CD4-positive, alpha-beta T cell (primary cell): ENCODE results near the gene PARP1. TPM values are rescaled to one million over a fixed set of nuclear protein-coding genes. Genes with fewer than 3 reads are reported as not detected.
"Not testable (repeated sequence)": the region's sequence is repeated elsewhere in the genome, so short reads cannot be mapped to it uniquely, and the experiment has no call there.

Source experiments
- ATAC-seq: fragments of 200-7000 bp; cut with Tn5 transposase; one replicate; pipeline ENCODE4 v1.10.0; 2022; ENCODE audit warnings: mild to moderate bottlenecking; ENCODE audit not compliant: poor library complexity
- CTCF ChIA-PET: fragments of 350-600 bp; sonication (Branson Sonifier 250); formaldehyde crosslinking; loops from one replicate; lab custom pipeline; 2021; ENCODE audit warnings: antibody characterized with exemption, inconsistent platforms; lab: Charles Lee
- POLR2A ChIA-PET: fragments of 350-600 bp; sonication (Branson Sonifier 250); formaldehyde crosslinking; loops from one replicate; lab custom pipeline; 2021; ENCODE audit warnings: antibody characterized with exemption, inconsistent platforms; lab: Charles Lee
- DNase-seq, 14 experiments: peaks; one replicate each; pipeline ENCODE4 v3.0.0-alpha.2; 2013 to 2020; ENCODE audit warnings: mixed read lengths in 2 of 14
- H3K27ac ChIP-seq, 2 donors: one replicate each; pipeline versions ENCODE4 v1.5.1 to v1.7.0; 2013; ENCODE audit warnings: low read length in 2 of 2, low read depth in 1 of 2, mild to moderate bottlenecking in 1 of 2
- H3K27me3 ChIP-seq, 2 experiments: 1 replicate in 1 of 2; 2 replicates in 1 of 2; pipeline versions ENCODE4 v1.6.1 to v1.7.0; 2013; ENCODE audit warnings: low read length in 2 of 2, control low read depth in 1 of 2, mild to moderate bottlenecking in 1 of 2, moderate library complexity in 1 of 2; ENCODE audit not compliant: insufficient read depth in 2 of 2, control insufficient read depth in 1 of 2
- H3K36me3 ChIP-seq: one replicate; pipeline ENCODE4 v1.6.1; 2013; ENCODE audit warnings: low read length, control low read depth; ENCODE audit not compliant: insufficient read depth
- H3K4me1 ChIP-seq: one replicate; pipeline ENCODE4 v1.6.1; 2013; ENCODE audit warnings: low read length, control low read depth; ENCODE audit not compliant: insufficient read depth
- H3K4me3 ChIP-seq: one replicate; pipeline ENCODE4 v1.5.1; 2013; ENCODE audit warnings: mild to moderate bottlenecking, low read length, moderate library complexity
- H3K9me3 ChIP-seq, 2 experiments: 1 replicate in 1 of 2; 2 replicates in 1 of 2; pipeline versions ENCODE4 v1.6.1 to v1.7.0; 2013; ENCODE audit warnings: low read length in 2 of 2, mild to moderate bottlenecking in 2 of 2, control low read depth in 1 of 2, moderate library complexity in 1 of 2; ENCODE audit not compliant: control insufficient read depth in 1 of 2, insufficient read depth in 1 of 2
- H3K27ac Mint-ChIP-seq: one replicate; pipeline ENCODE4 v1.8.0; 2020; ENCODE audit warnings: mixed read lengths
- H3K27me3 Mint-ChIP-seq: one replicate; pipeline ENCODE4 v1.8.0; 2021; ENCODE audit warnings: mixed read lengths
- H3K36me3 Mint-ChIP-seq: one replicate; pipeline ENCODE4 v1.8.0; 2021; ENCODE audit warnings: low read depth, mixed read lengths
- H3K4me1 Mint-ChIP-seq: one replicate; pipeline ENCODE4 v1.8.0; 2021; ENCODE audit warnings: low read depth, mixed read lengths
- H3K4me3 Mint-ChIP-seq: one replicate; pipeline ENCODE4 v1.8.0; 2020; ENCODE audit warnings: mild to moderate bottlenecking, mixed read lengths
- H3K9me3 Mint-ChIP-seq: one replicate; pipeline ENCODE4 v1.8.0; 2020; ENCODE audit warnings: mixed read lengths
- intact Hi-C, 2 experiments: fragments of 100-400 bp; cut with DNase I in 1 of 2; cut with micrococcal nuclease in 1 of 2; formaldehyde crosslinking; loops; one replicate each; pipeline versions ENCODE4 v1.15.1 to v1.9.0; 2023 to 2025; cut with DNase I, micrococcal nuclease
- total RNA-seq, 174 experiments: library from RNA in 2 of 174; stranded (reverse) in 2 of 174; gene quantifications; one replicate each; pipeline ENCODE4 v1.2.3 and lab custom pipeline; 2021 to 2026
- TF ChIP-seq, protein P1 (sequence below): fragments of 200-600 bp; IDR thresholded peaks from one replicate; pipeline ENCODE4 v1.8.0; 2022; ENCODE audit warnings: antibody characterized with exemption, mild to moderate bottlenecking

Gene PARP1
- total RNA-seq, 2 experiments from 2014 or later, result 59.3 to 63.6 TPM

GRCh38 chr1:226432586-226433340 is 24.9 kb upstream of the PARP1 start:
- Histone ChIP-seq H3K9me3 (no peaks in the 10 kb centered on the region), H3K27me3 (no peaks in the 10 kb centered on the region), H3K4me3 (no peak overlapping the region), H3K27ac (no peak overlapping the region), H3K36me3 (no peaks in the 10 kb centered on the region), H3K4me1 (peaks cover 9% of the 10 kb centered on the region)
- CTCF ChIA-PET, result no interaction called here
- Mint-ChIP-seq H3K27ac (no peak overlapping the region), H3K4me1 (peaks cover 8% of the 10 kb centered on the region), H3K36me3 (no peaks in the 10 kb centered on the region), H3K4me3 (no peak overlapping the region), H3K27me3 (no peaks in the 10 kb centered on the region), H3K9me3 (no peaks in the 10 kb centered on the region)
- intact Hi-C loops, result no loop called here
- DNase-seq (no peak), ATAC-seq (no peak)
- POLR2A ChIA-PET, result interaction anchor here (1.6 kb wide), 1 partner anchor 25 kb away, joined by 5 read pairs; the partner anchor contains the start of gene PARP1
- TF ChIP-seq, protein P1, sequence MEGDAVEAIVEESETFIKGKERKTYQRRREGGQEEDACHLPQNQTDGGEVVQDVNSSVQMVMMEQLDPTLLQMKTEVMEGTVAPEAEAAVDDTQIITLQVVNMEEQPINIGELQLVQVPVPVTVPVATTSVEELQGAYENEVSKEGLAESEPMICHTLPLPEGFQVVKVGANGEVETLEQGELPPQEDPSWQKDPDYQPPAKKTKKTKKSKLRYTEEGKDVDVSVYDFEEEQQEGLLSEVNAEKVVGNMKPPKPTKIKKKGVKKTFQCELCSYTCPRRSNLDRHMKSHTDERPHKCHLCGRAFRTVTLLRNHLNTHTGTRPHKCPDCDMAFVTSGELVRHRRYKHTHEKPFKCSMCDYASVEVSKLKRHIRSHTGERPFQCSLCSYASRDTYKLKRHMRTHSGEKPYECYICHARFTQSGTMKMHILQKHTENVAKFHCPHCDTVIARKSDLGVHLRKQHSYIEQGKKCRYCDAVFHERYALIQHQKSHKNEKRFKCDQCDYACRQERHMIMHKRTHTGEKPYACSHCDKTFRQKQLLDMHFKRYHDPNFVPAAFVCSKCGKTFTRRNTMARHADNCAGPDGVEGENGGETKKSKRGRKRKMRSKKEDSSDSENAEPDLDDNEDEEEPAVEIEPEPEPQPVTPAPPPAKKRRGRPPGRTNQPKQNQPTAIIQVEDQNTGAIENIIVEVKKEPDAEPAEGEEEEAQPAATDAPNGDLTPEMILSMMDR, result no peak

- H3K27me3 ChIP-seq, intact Hi-C loops, H3K27ac ChIP-seq, H3K4me3 Mint-ChIP-seq, H3K27ac Mint-ChIP-seq, DNase-seq, H3K9me3 Mint-ChIP-seq, H3K4me3 ChIP-seq, H3K27me3 Mint-ChIP-seq, ATAC-seq, H3K36me3 Mint-ChIP-seq, H3K9me3 ChIP-seq, H3K36me3 ChIP-seq, CTCF ChIA-PET: not testable (repeated sequence)
- POLR2A ChIA-PET, result interaction anchor here (1.6 kb wide), 1 partner anchor 24 kb away, joined by 5 read pairs; the partner anchor contains the start of gene PARP1
- H3K4me1 ChIP-seq, result peaks cover 13% of the 10 kb centered on the region
- H3K4me1 Mint-ChIP-seq, result peaks cover 15% of the 10 kb centered on the region
Measured at GRCh38 chr1:226431898-226432297, 24.0 kb upstream of the PARP1 start.

DNA sequence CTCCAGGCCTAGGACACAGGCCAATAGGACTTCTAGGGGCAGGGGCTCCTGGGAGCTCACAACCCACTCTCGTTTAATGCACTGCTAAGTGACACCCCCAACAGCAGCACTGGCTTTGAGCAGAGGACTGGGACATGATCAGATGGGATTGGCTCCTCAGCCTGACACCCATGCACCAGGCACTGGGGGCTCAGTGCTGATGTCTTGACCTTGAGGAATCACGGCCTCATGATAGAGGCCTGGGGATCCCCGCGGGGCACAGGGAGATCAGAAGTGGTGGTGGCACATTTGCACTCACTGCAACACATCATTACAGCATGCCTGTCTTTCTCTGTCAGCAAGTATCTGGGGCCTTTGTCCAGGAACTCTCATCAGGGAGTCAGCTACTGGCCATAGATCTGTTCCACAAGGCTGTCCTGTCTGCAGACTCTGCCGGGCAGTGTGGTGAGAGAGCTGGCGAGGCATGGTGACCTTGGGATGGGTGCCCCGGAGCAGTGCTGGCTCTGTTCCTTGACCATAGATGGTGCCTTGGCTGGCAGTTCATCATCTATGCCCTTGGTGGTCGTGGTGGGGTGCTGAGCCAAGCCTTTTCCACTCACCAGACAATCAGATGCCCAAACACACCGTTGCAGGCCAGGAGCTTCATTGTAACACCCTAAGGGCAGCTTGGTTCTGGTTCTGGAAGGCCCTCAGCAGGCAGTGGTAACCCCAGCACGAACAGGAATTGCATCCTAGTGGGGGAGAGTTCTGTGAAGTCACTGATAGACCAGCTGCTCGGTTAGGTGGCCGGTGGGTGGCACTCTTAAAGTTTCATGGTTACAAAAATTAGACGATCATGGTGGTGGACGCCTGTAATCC is 22.2 kb upstream of the PARP1 start:
- Histone ChIP-seq H3K4me3 (no peak overlapping the region), H3K36me3 (no peaks in the 10 kb centered on the region), H3K4me1 (peaks cover 30% of the 10 kb centered on the region), H3K27ac (no peak overlapping the region), H3K27me3 (no peaks in the 10 kb centered on the region), H3K9me3 (no peaks in the 10 kb centered on the region)
- CTCF ChIA-PET, result no interaction called here
- POLR2A ChIA-PET, result interaction anchor here (1.0 to 1.2 kb wide), 2 partner anchors 14 to 23 kb away, joined by 3 to 5 read pairs; no protein-coding TSS in a partner anchor
- no peaks in the 10 kb centered on the region for H3K36me3 Mint-ChIP-seq
- ATAC-seq (no peak), DNase-seq (no peak)
- H3K27ac Mint-ChIP-seq, result no peak overlapping the region
- no peak overlapping the region for H3K4me3 Mint-ChIP-seq
- intact Hi-C loops, result loop anchor here in 1 of 2 experiments (10.0 kb wide), 1 partner anchor 505 kb away; no protein-coding TSS in a partner anchor
- no peaks in the 10 kb centered on the region for H3K9me3 Mint-ChIP-seq
- H3K27me3 Mint-ChIP-seq, result no peaks in the 10 kb centered on the region
- H3K4me1 Mint-ChIP-seq, result peaks cover 24% of the 10 kb centered on the region
- TF ChIP-seq, protein P1, result no peak
